Epithelial cell of esophagus (primary cell): ENCODE measurements around the gene TRAPPC10.
A peak's percentile ranks its signal among the peaks of the same experiment; 100 is the strongest.

Experiments used
- DNase-seq: peaks from one replicate; pipeline ENCODE4 v3.0.0; 2010; ENCODE audit warnings: low read depth
- H3K4me3 ChIP-seq: 2 replicates; pipeline ENCODE4 v1.5.1; 2011; ENCODE audit warnings: mild to moderate bottlenecking, low read length, control low read depth
- CTCF ChIP-seq: IDR thresholded peaks from 2 replicates; pipeline ENCODE4 v1.5.1; 2011; ENCODE audit warnings: low read depth, mild to moderate bottlenecking, low read length, control low read depth, inconsistent platforms; ENCODE audit not compliant: insufficient read depth; ENCODE audit errors: missing control alignments

TRAPPC10 gene

GRCh38 chr21:43982489-43983078, 29.5 kb upstream of the TRAPPC10 start:
- DNase-seq, result no peak
- H3K4me3 ChIP-seq, result no peak overlapping the region
- TF ChIP-seq CTCF, result no peak

- no peak for DNase-seq
- no peak for TF ChIP-seq CTCF
- H3K4me3 ChIP-seq, result no peak overlapping the region
These were observed 28.7 kb upstream of the TRAPPC10 start for GRCh38 chr21:43983390-43983789.

GRCh38 chr21:43983860-43984420, 28.2 kb upstream of the TRAPPC10 start:
- no peak overlapping the region for H3K4me3 ChIP-seq
- DNase-seq, result no peak
- TF ChIP-seq CTCF, result no peak

- no peak overlapping the region for H3K4me3 ChIP-seq
- TF ChIP-seq CTCF, result no peak
- DNase-seq, result peak; percentile 21
These were observed 27.0 kb upstream of the TRAPPC10 start for GRCh38 chr21:43984905-43985689.

- H3K4me3 ChIP-seq, result no peak overlapping the region
- no peak for TF ChIP-seq CTCF
- no peak for DNase-seq
These were observed 26.3 kb upstream of the TRAPPC10 start for GRCh38 chr21:43985690-43986251.

- DNase-seq, result peak; percentile 29
- no peak for TF ChIP-seq CTCF
- H3K4me3 ChIP-seq, result no peak overlapping the region
These were observed 25.3 kb upstream of the TRAPPC10 start for GRCh38 chr21:43986544-43987451.
